ENCODE data around the gene RAD51B. TPM values are rescaled to one million over a fixed set of nuclear protein-coding genes. Genes with fewer than 3 reads are reported as not detected.

RAD51B gene
- total and polyA plus RNA-seq, 9 of the 15 experiments (the other 6 are each of a cell fraction or from before 2014, with no cell fraction given), result 8.5 to 17.3 (median 11.3) TPM

- BruUV-seq (replicated peaks), result no TSS peak
- intact Hi-C loops (cut with micrococcal nuclease) (no loop called here), in situ Hi-C loops (cut with MboI) (no loop called here)
- ATAC-seq (no peak), DNase-seq (ENCODE audit: extremely low read depth in 1 of 4, low spot score in 3 of 4) (no peak), FAIRE-seq (no peak)
- Histone ChIP-seq H3K4me2 (ENCODE audit: insufficient read depth, low read length) (no peak overlapping the region), H3K4me3 (no peak overlapping the region), H3K4me1 (replicated peaks in 1 of 2; ENCODE audit: control insufficient read depth in 2 of 2, insufficient read depth in 2 of 2, low read length in 2 of 2) (no peaks in the 10 kb centered on the region; a peak in 1 of 5 replicates), H3K27me3 (ENCODE audit: control insufficient read depth in 2 of 2, insufficient read depth in 2 of 2, low read length in 2 of 2) (no peaks in the 10 kb centered on the region), H3K79me2 (ENCODE audit: control insufficient read depth, insufficient read depth, low read length) (no peaks in the 10 kb centered on the region), H3K9ac (ENCODE audit: insufficient read depth in 1 of 2, low read depth in 2 of 2, low read length in 2 of 2) (no peak overlapping the region), H3K9me3 (replicated peaks; ENCODE audit: control insufficient read depth, insufficient read depth, low read depth, low read length) (no peaks in the 10 kb centered on the region), H3K27ac (ENCODE audit: extremely low read depth, low read depth, low read length) (no peak overlapping the region), H3K36me3 (ENCODE audit: control insufficient read depth, insufficient read depth, low read length) (no peaks in the 10 kb centered on the region), H4K20me1 (replicated peaks; ENCODE audit: control insufficient read depth, insufficient read depth, low read length) (no peaks in the 10 kb centered on the region), H2AFZ (ENCODE audit: low read depth, low read length) (no peak overlapping the region), H3K9me1 (ENCODE audit: control insufficient read depth, insufficient read depth, low read length) (no peaks in the 10 kb centered on the region)
- TF ChIP-seq ATF3 (IDR thresholded peaks at IDR 0.05) (peak; percentile 69), ATF3 (CRISPR knock-in tag; conservative IDR thresholded peaks at IDR 0.05) (no peak), ZNF436 (CRISPR knock-in tag; IDR thresholded peaks at IDR 0.05) (no peak)
- ChIA-PET CTCF (ENCODE audit: low intra/inter-chr PET ratio) (no interaction called here), POLR2A (no interaction called here)
- 16% methylated on average over 5 of the region's 5 CpGs for WGBS (ENCODE audit: insufficient coverage, low coverage, missing lambda C conversion rate)
Measured at GRCh38 chr14:68141281-68142088, 321.9 kb downstream of the RAD51B start.

GRCh38 chr14:68143341-68143841 lies 323.8 kb downstream of the RAD51B start:
- in situ Hi-C loops (cut with MboI), result no loop called here
- no peaks in the 10 kb centered on the region for H3K79me2 ChIP-seq (ENCODE audit: control insufficient read depth, insufficient read depth, low read length)
- no peak overlapping the region for H3K4me3 ChIP-seq
- ATAC-seq (no peak), DNase-seq (ENCODE audit: extremely low read depth in 1 of 4, low spot score in 3 of 4) (no peak), FAIRE-seq (no peak)
- no peaks in the 10 kb centered on the region for H3K9me1 ChIP-seq (ENCODE audit: control insufficient read depth, insufficient read depth, low read length)
- H3K36me3 ChIP-seq (ENCODE audit: control insufficient read depth, insufficient read depth, low read length), result no peaks in the 10 kb centered on the region
- POLR2A ChIA-PET, result interaction anchor here (0.7 kb wide), 1 partner anchor 17 kb away, joined by 3 read pairs; no protein-coding TSS in a partner anchor
- no peak overlapping the region for H2AFZ ChIP-seq (ENCODE audit: low read depth, low read length)
- no peak overlapping the region for H3K4me2 ChIP-seq (ENCODE audit: insufficient read depth, low read length)
- H3K27me3 ChIP-seq (ENCODE audit: control insufficient read depth in 2 of 2, insufficient read depth in 2 of 2, low read length in 2 of 2), result no peaks in the 10 kb centered on the region
- BruUV-seq (replicated peaks), result no TSS peak
- no peaks in the 10 kb centered on the region for H3K4me1 ChIP-seq (replicated peaks in 1 of 2; ENCODE audit: control insufficient read depth in 2 of 2, insufficient read depth in 2 of 2, low read length in 2 of 2)
- H4K20me1 ChIP-seq (replicated peaks; ENCODE audit: control insufficient read depth, insufficient read depth, low read length), result no peaks in the 10 kb centered on the region
- no peaks in the 10 kb centered on the region for H3K9me3 ChIP-seq (replicated peaks; ENCODE audit: control insufficient read depth, insufficient read depth, low read depth, low read length)
- 36% methylated on average over 4 of the region's 4 CpGs for WGBS (ENCODE audit: insufficient coverage, low coverage, missing lambda C conversion rate)
- no peak overlapping the region for H3K9ac ChIP-seq (ENCODE audit: insufficient read depth in 1 of 2, low read depth in 2 of 2, low read length in 2 of 2)
- no peak overlapping the region for H3K27ac ChIP-seq (ENCODE audit: extremely low read depth, low read depth, low read length)
- intact Hi-C loops (cut with micrococcal nuclease), result no loop called here
- CTCF ChIA-PET (ENCODE audit: low intra/inter-chr PET ratio), result no interaction called here
- no peak for TF ChIP-seq NUFIP1 (IDR thresholded peaks at IDR 0.05; ENCODE audit: partially characterized antibody)
- no peak for TF ChIP-seq MNT (conservative IDR thresholded peaks at IDR 0.05)
- TF ChIP-seq CC2D1A (IDR thresholded peaks at IDR 0.05), result no peak
- TF ChIP-seq SP2 (IDR thresholded peaks at IDR 0.05; ENCODE audit: extremely low read depth, low read depth, low read length, poor library complexity, severe bottlenecking), result no peak
- no peak for TF ChIP-seq ARID1B (IDR thresholded peaks at IDR 0.05)
- no peak for TF ChIP-seq POLR2AphosphoS5 (IDR thresholded peaks at IDR 0.05; ENCODE audit: control insufficient read depth, insufficient read depth, low read depth, low read length)
- TF ChIP-seq RCOR1 (IDR thresholded peaks at IDR 0.05; ENCODE audit: borderline replicate concordance in 1 of 2, low read depth in 2 of 2, low read length in 2 of 2), result no peak
- no peak for TF ChIP-seq MYC (IDR thresholded peaks at IDR 0.05; ENCODE audit: low read depth, low read length)
- no peak for TF ChIP-seq MYC (CRISPR knock-in tag; IDR thresholded peaks at IDR 0.05; ENCODE audit: borderline replicate concordance, low read depth)

All from K562 (cell line).